ENCODE results near the gene TRAPPC14.

GRCh38 chr7:100191775-100192174 lies 33.3 kb upstream of the TRAPPC14 start:
- TF ChIP-seq POLR2A (IDR thresholded peaks at IDR 0.05) (no peak), CTCF (IDR thresholded peaks at IDR 0.05) (no peak)
